ENCODE results near the gene EPB41L4A.
"Not testable (repeated sequence)": the region's sequence is repeated elsewhere in the genome, so short reads cannot be mapped to it uniquely, and the experiment has no call there.

EPB41L4A gene

DNA sequence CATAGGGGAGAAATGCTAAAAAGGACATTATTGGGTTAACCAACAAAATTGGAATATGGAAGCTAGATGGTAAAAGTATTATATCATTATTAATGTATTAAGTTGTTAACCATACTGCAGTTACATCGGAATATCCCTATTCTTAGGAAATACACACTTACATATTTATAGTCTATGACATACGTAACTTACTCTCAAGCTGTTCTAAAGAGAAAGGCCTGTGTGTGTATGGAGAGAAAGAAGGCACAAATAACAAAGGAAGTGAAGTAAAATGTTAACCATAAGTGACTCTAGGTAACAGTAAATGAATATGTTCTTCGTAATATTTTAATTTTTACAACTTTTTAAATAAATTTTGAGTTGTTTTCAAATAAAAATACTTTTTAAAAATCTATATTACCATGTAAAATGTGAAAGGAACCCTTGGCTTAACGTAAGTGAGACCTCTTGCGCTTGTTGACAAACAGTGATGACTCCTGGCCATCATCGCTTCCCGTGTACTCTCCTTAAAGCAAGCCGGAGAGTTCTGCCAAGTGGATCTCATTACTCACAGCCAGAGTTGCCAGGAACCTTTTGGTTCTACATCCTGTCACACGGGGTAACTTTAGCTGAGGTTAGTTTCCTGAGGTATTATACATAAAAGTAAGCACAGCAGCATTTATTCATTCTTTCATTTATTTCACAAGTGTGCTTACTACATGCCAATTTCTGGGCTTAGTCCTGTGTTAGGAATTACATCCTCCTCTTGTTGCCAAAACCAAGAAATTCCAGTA lies 165.4 kb downstream of the EPB41L4A start:
- DNase-seq (ENCODE audit: low spot score) = no peak

DNA sequence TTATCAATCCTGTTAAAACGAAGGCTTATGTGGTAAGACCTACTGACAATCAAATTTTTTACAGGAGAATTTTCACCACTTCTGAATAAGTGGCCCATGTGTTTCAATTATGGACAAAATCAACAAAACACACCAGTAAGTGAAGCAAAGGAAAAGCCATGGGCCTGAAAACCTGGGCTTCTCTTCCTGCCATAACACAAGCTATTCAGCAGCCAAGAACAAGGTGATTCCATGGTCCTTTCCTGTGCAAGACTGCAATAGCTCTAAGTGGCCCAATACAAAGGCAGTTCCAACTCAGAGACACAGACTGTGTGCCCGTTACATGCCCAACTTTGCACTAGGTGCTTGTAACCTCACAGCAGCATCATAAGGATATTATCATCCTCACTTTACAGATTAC lies 168.5 kb downstream of the EPB41L4A start:
- no peak for DNase-seq (ENCODE audit: low spot score)

DNA sequence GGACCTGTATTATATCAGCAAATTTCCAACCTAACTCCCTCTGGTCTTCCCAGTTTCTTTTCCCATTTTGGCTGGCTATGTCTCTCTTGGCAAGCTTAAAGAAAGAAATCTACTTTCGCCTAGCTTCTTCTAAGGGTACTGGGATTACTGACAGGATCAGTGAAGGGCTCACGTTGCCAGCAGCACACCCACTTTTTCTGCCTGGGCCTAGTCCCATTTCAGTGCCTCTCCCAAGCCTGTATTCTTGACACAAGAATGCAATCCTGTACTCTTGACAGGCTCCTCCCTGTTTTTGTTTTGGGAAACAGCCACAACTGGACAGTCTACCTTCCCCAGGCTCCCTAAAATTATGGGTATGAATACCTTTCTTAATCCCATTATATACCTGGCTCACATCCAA lies 170.5 kb downstream of the EPB41L4A start:
- DNase-seq (ENCODE audit: low spot score) = no peak

DNA sequence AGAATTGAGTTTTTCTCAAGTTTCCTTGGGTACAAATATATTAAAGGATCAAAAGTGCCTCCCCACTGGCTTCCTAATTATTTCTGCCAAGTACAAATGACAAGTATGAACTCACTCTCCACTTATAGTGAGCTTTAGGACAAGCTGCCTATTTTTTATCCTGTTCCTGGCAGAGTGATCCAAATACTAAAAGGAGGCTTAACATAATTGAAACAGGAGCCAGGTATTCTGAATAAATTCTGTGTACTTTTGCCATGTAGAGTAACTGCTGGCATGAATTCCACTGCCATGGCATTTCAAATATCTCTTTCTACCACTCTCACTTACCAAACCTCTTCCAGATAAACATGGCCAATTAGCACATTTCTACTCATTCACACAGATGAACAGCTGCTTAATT lies 171.1 kb downstream of the EPB41L4A start:
- DNase-seq (ENCODE audit: low spot score) = no peak

DNA sequence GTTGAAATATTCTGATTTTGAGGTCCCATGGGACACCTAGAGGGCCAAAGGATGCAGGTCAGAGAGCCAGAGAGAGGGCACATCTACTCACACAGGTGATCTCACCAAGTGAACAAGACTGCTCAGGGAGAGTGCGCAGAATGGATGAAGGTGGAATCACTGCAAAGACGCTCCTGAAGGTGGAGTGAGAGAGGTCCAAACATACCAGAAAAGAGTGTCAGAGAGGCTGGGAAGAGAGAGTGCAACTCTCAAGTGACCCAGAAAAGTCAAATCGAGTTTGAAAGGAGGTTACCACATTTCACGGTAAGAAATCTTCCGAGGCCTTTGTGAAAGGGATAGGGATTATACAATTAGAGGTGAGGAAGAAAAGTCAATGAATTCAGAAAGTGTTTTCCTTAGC lies 173.4 kb downstream of the EPB41L4A start:
- DNase-seq (ENCODE audit: low spot score) = no peak

DNA sequence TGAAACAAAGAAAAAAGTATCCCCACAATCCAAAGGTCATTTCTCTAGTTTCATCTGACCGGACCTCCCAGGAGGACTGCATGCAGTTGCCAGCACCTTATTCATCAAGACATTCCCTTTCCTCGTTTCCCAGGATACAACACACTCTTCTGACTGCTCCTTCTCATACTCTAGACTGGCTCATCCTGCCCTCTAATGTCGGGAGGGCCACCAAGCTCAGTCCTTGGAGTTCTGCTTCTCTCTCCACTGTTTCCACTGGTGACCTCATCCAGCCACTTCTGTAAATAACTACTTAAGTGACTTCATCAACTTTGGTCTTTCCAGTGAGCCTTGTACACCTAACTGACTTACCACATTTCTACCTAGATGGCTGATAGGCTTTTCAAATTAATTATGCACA lies 179.1 kb downstream of the EPB41L4A start:
- no peak for DNase-seq (ENCODE audit: low spot score)

DNA sequence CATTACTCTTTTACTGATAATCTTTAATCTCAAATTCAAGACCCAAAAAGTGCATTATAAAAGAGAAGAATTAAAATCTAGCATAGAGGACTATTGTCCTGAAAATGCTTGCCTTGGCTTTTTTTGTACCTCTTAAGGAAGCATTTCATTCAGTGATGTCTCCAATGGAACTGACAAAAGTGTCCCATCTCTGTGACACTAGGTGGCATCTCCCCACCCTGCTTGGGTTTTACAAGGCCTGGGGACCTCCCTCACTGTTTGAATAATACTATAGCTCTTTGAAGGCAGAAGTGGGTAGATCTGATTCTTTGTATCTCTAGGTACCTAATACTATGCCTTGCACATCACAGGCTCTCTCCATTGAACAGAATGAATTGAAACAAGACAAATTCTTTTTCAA lies 180.6 kb downstream of the EPB41L4A start:
- DNase-seq (ENCODE audit: low spot score) = no peak

DNA sequence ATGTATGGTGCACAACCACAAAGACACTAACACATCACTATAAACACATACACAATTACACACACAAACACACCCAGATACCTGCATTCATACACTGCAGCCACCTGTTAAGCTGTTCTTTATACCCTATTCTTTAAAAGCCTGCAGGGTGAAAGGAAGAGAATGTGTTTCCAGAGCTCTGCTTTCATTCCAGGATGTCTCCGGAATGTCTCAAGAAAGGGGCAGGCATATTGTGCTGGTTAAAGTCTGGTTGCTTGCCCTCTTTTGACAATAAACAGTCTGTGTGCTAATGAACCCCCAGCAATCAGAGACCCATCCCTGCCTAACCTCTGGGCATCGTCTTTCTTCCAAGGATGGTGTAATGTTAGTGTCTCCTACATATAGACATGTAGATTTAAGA lies 181.6 kb downstream of the EPB41L4A start:
- DNase-seq (ENCODE audit: low spot score) = no peak

DNA sequence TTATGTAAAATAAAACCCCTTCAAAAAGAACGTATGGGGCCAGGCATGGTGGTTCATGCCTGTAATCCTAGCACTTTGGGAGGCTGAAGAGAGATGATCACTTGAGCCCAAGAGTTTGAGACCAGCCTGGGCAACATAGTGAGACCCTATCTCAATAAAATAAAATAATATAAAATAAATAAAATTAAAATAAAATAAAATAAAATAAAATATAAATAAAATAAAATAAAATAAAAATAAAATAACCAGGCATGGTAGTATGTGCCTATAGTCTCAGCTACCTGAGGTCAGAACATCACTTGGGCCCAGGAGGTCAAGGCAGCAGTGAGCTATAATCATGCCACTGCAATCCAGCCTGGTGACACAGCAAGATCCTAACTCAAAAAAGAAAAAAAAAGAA lies 185.1 kb downstream of the EPB41L4A start:
- no peak for DNase-seq (ENCODE audit: low spot score)

DNA sequence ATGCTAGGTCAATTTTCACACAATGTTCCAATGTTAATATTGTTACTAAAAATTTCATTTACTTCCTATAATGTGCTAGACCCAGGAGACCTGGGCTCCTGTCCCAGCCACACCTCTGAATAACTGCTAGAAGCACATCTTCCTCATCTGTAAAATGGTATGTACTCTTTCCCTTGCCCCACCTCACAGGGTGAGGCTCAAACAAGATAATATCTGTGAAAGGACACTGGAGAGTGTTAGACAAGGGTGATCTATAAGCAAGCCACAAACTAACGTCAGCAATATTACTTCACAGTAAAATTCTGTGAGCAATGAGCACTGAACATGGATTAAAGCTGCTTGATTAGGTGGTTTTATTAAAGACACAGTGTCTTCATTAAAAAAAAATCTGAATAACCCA lies 186.4 kb downstream of the EPB41L4A start:
- no peak for DNase-seq (ENCODE audit: low spot score)

DNA sequence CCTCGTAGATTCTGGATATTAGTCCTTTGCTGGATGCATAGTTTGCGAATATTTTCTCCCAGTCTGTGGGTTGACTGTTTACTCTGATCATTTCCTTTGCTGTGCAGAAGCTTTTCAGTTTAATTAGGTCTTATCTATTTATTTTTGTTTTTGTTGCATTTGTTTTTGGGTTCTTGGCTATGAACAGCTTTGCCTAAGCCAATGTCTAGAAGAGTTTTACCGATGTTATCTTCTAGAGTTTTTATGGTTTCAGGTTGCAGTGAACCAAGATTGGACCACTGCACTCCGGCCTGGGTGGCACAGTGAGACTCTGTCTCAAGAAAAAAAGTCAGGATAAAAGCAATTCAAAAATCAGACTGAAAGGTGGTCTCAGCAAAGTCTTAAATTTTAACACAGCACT lies 188.5 kb downstream of the EPB41L4A start:
- no peak for DNase-seq (ENCODE audit: low spot score)

DNA sequence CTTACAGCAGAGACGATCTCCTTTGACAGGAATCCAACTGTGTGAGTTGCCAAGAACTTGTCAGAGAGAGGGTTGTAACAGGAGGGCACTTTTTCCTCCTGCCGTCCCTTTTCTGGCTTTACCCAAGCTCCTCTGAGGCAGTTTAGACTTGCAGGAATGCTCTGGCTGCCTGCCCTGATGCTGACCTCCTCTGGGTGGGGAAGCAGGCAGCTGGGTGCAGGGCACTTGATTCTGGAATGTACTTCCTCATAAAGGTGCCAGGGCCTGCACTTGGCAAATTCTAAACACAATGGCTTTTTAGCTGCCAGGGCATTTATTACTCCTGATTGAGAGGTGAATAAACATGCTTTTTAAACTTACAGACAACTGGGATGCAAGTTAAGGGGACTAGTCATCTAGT lies 190.4 kb downstream of the EPB41L4A start:
- DNase-seq (ENCODE audit: low spot score) = no peak

DNA sequence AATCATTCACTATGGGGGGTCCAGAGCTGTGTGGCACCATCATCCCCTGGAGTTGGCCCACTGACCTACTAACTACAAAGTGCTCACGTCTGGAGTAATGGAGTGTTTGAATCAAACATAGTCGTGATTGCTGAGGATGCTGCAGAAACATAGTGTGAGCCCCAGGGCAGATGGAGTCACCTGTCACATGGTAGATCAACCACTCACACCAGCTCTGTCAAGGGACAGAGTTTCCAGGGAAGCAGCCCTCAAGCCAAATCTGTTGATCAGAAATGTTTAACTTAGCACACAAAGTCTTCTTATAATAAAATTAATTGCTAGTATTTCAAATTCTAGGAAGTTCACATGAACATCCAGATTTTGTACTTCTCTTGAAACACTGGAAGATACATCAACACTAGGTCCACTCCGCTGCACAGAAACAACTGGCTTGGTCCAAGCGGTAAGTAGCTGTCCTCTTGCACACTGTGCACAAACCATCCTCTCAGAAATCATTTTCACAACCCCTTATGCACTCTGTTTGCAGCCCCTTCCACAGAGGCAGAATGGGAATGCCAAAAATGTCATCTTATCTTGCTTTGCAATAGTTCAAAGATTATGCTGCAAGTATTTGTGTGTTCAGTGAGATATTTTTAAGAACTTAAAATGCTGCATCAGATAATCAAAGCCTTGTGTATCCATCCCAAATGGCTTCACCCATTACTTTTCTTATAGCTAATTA lies 191.0 kb downstream of the EPB41L4A start:
- DNase-seq (ENCODE audit: low spot score) = no peak

DNA sequence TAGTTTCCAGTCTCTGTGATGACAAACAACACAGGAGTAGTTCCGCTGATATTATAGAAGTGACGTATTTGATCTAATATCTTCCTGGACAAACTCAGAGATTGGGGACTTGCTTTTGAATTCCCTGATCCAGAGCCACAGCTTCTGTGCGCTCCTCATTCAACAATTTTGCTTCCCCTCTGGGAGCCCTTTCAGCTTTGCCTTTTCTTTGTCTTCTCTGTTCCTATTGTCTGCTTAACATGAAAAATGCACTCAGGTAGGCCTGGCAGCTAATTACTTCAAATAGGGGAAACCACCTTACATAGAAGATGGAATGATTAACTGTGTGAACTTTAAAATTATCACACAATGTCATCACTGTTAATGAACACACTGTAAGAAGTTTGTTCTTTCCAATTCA lies 192.9 kb downstream of the EPB41L4A start:
- no peak for DNase-seq (ENCODE audit: low spot score)

DNA sequence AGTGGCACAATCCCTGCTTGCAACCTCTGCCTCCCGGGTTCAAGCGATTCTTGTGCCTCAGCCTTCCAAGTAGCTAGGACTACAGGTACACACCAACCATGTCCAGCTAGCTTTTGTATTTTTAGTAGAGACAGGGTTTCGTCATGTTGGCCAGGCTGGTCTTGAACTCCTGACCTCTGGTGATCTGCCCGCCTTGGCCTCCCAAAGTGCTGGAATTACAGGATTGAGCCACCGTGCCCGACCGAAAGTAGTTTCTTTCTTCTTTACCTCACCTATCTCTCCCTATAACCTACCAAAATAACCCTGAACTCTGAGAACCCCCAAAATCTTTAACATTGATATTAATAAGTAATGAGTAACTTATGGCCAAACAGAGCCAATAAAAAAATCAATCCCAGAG lies 196.1 kb downstream of the EPB41L4A start:
- DNase-seq (ENCODE audit: low spot score) = not testable (repeated sequence)

DNA sequence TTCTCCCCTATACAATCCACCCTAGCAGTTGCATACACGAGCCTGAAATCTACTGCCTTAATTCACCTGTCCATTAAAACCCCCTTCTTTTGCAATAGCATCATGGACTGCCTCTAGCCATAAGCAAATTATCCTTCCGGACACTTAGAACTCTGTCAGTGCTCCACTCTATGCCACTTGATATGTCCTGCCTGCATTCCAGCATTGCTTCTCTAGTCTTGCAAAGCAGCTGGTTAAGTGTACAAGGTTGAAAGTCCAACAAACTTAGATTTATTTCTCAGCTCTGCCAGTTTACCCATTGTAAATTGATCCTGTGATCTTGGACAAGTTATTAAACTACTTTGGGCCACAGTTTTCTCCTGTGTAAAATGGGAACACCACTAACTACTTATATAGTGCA lies 197.9 kb downstream of the EPB41L4A start:
- no peak for DNase-seq (ENCODE audit: low spot score)

DNA sequence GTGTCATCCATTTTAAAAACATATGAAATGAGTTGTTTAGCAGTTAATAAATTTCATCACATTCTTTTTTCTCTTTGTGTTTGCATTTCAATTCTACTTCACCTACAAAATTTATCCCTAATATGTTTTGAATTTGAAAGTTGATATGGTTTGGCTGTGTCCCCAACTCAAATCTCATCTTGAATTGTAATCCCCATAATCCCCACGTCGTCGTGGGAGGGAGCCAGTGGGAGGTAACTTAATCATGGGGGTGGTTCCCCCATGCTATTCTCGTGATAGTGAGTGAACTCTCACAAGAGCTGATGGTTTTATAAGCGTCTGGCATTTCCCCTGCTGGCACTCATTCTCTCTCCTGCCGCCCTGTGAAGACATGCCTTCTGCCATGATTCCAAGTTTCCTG lies 200.1 kb downstream of the EPB41L4A start:
- no peak for DNase-seq (ENCODE audit: low spot score)

DNA sequence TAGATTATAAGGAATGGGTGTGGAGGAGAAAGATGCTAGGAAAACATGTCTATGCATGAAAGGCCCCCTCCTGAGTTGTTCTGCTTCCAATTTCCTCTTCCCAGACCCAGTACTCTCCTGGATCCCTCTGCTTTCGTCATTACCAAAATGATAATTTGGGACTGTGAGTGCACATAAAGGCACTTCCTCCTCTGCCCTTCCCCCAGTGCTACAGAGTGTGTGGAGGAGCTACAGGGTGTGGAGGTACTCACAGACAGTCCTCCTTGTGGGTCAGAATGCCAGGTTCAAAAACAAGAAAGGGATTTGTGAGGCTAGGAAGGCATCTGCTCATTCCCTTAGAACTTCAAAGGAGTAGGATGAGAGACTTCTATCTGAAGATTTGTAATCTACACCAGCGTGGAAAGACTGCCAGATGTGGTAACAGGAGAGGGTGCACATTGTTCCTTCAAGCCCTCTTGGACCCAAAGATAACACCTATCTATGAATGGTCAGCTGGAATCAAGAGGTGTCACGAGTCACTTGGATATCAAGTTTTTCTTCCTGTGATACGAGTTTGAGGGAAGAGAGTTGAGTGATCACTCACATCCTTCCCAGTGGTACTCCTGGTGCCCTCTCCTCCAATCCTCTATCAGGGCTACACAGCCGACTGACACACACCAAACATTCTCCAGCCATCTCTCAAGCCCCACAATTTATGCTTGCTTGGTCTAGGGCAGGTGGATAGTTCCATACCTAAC lies 201.1 kb downstream of the EPB41L4A start:
- no peak for DNase-seq (ENCODE audit: low spot score)

DNA sequence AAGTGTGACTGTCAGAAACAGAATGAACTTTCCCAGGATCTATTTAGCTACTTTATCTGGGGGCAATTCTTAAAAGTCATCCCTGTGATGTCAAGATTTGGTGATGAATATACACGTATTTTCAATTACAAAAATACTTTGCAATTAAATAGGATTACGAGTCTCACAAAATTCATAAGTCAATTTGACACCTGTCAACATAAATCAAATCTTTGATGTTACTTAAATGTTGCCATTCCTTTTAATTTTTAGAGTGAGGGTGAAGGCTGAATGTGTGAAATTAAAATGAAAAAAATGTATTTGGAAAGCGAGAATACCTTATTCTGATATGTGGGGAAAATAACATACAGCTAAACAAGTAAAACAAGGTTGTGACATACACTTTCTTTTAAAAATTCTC lies 202.9 kb downstream of the EPB41L4A start:
- DNase-seq (ENCODE audit: low spot score) = no peak

DNA sequence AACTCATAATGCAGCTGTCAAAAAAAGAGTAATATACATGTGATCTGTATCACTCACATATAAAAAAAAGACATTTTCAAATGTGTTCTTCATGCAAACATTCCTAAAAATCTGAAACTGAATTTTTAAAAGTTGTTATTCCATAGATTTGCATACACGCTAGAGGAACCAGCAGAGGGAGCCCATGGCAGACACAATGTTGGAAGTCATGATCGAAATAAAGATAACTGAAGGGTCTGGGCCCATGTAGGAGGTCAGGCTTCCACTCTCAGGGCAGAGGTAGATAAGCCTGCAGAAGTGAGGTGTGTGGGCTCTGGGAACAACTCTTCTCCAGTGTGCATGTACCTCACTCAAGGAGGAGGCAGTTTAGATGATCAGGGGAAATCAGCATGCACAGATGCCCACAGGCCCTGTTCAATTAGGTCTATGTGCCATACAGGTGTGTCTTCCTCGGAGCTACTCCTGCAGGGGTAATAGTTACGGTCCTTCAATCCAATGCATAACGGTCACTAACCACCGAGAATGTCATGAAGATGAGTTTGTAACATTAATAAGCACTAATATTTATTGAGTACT lies 208.6 kb downstream of the EPB41L4A start:
- DNase-seq (ENCODE audit: low spot score) = no peak

DNA sequence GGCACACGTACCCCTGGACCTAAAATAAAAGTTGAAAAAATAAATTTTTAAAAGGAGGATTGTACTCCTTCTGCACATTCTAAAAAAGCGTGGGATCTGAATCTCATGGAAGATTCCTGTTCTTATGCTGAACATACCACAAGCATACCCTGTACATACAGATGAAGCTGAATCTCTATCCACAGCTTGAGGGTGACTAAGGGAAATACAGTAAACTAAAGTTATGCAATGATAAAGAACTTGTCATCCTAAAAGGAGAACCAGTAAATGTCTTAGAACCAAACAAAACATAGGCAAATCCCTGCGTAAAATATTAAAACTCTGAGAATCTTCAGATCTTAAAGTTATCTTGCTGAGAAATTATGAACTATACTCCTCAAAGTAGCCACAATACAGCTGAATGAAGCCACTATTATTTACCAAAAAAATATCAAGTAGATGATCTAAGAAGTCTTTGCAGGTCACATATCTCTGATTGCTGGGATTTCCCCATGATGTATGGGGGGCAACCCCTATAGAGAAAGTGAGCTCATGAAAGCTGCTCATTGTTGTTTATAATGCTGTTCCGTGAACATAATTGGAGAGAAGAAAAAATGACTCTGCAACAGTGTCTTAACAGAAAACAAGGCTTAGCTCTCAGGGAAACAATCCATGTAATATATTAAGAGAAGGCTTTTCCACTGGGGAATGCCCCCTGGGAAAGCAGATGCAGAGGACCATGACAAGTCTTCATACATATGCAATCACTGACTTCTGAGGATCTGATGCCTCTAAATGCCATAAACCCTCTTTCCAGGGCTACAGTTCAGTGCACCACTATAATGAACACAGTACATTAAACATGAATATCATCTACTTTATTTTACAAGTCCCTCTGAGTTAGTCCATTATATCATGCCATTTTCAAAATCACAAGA lies 210.1 kb downstream of the EPB41L4A start:
- no peak for DNase-seq (ENCODE audit: low spot score)

DNA sequence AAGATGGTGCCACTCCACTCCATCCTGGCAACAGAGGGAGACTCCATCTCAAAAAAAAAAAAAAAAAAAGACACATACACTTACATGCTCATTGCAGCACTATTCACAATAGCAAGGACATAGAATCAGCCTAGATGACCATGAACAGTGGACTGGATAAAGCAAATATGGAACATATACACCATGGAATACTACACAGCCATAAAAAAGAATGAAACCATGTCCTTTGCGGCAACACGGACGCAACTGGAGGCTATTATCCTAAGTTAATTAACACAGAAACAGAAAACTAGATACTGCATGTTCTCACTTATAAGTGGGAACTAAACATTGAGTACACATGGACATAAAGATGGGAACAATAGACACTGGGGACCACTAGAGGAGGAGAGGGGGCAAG lies 210.9 kb downstream of the EPB41L4A start:
- not testable (repeated sequence) for DNase-seq (ENCODE audit: low spot score)

Data from left forelimb (tissue), 1 donor.